Activated effector memory CD4-positive, alpha-beta T cell treated with anti-CD3 and anti-CD28 coated beads, Interleukin-2, amount 50 U/mL, for 16 hours (primary cell): ENCODE measurements around the gene YAF2.

Source experiments
- DNase-seq: peaks from one replicate; pipeline ENCODE4 v3.0.0-alpha.2; 2020

Gene YAF2

DNA sequence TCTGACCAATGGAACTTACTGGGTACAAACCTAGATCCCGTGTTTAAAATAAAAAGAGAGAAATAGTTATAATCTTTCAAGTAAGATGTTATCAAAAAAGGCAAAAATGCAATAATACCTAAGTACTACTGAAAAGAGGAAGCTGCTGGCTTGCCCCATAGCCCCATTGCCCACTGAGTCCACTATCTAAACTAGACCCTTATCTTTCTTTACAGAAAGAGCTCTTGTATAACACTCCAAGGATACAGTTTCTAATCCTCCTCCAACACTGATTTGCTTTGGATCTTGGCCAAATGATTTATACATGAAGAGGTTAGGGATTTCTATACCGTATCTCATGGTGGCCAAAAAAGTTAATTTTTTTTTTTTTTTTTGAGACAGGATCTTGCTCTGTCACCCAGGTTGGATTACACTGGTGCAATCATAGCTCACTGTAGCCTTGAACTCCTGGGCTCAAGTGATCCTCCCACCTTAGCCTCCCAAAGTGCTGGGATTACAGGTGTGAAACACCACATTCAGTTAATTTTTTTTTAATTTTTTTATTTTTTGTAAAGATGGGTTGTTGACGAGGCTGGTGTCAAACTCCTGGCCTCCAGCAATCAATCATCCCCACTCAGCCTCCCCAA is 96.0 kb downstream of the YAF2 start:
- DNase-seq: no peak

GRCh38 chr12:42140901-42141300 is 97.1 kb downstream of the YAF2 start:
- no peak for DNase-seq

DNA sequence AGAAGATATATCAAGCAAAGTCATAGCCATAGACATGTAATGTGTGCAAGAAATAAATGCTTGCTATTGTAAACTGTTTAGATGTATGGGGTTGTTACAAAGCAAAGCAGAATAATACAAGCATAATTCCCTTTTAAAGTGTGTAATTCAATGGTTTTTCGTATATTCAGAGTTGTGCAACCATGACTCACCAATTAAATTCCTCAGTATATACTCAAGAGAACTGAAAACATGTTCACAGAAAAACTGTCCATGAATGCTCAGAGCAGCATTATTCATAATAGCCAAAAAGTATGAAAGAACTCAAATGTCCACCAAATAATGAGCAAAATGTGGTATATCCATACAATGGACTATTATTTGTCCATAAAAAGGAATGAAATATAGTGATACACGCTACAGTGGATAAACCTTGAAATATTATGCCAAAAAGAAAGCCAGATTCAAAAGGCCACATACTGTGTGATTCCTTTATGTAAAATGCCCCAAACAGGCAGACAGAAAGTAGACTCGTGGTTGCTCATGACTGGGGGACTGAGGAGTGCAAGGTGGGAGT is 102.7 kb downstream of the YAF2 start:
- DNase-seq: no peak

GRCh38 chr12:42130672-42131402 is 107.2 kb downstream of the YAF2 start:
- no peak for DNase-seq

DNA sequence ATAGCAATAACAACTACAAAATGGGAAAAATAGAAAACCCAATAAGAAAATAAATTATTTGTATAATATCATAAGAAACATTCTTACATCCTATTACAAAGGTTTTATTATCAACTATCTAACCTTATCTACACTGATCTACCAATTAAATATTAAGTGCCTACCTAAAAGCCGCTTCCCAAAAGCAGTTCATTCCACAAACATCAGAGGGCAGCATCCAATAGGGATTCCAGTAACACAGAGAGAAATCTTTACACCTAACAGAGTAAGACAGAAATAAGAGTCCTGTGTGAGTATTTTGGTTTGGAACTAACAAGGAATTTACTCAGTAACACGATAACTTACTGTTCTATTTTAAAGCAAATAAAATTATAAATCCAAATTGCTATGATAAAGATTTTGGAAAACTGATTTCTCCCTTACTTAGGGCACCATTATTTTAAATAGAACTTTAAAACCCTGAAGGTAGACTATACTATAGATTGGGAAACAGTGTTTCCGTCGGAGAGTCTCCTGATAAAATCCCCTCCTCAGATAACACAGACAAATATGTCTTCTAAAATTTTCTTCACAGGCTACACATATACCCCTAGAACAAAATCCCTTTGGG is 108.3 kb downstream of the YAF2 start:
- DNase-seq: no peak

DNA sequence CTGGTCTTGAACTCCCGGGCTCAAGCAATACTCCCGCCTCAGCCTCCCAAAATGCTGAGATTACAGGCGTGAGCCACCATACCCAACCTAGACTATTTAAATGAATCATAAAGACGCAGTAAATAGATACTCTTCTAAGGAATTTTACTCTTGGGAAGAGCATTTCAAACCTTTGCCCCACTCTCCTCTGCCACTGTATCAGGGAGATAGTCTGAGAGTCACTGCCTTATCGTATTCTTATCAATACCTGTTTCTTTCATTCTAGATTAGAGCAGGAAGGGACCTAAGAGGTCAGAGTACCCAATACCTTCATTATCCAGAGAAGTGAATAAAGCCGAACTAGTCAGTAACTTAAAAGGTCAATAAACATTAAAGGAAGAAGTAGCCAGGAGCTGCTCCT is 109.2 kb downstream of the YAF2 start:
- DNase-seq: no peak

DNA sequence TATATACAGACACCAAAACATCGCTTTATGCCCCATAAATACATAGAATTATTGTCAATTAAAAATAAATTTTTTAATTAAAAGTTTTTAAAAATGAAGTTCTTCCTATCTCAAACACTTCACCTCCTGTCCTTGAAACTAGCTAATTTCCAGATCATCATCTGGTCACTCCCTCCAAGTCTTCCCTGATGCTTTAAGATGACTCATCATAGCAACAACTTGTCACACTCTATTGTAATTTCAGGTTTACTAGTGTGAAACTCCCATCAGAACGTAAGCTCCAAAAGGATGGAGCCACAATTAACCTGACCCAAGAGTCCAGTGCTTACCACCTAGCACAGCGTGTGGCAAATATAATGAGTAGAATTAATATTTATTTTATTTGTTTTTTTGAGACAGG is 109.7 kb downstream of the YAF2 start:
- DNase-seq: no peak

- DNase-seq: no peak
Observed at GRCh38 chr12:42126963-42127362, 111.1 kb downstream of the YAF2 start.

- no peak for DNase-seq
Observed at GRCh38 chr12:42125388-42125767, 112.7 kb downstream of the YAF2 start.

GRCh38 chr12:42124764-42125387 is 113.2 kb downstream of the YAF2 start:
- no peak for DNase-seq

DNA sequence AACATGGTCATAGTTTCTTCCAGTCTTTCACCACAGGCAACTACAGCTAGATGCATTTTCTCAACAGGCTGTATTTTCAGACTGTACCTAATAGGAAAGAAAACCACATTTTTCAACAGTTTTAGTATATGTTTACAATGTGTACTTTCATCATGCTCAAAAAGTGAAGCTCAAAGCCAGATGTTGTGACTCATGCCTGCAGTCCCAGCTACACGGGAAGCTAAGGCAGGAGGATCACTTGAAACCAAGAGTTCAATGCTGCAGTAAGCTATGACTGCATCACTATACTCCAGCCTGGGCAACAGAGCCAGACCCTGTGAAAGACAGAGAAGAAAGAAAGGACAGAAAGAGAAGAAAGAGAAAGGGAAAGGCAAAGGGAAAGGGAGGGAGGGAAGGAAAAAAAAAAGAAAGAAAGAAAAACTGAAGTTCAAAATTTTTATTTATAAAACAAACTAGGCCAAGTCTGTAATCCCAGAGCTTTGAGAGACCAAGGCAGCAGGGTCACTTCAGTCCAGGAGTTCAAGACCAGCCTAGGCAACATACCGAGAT is 118.9 kb downstream of the YAF2 start:
- no peak for DNase-seq

DNA sequence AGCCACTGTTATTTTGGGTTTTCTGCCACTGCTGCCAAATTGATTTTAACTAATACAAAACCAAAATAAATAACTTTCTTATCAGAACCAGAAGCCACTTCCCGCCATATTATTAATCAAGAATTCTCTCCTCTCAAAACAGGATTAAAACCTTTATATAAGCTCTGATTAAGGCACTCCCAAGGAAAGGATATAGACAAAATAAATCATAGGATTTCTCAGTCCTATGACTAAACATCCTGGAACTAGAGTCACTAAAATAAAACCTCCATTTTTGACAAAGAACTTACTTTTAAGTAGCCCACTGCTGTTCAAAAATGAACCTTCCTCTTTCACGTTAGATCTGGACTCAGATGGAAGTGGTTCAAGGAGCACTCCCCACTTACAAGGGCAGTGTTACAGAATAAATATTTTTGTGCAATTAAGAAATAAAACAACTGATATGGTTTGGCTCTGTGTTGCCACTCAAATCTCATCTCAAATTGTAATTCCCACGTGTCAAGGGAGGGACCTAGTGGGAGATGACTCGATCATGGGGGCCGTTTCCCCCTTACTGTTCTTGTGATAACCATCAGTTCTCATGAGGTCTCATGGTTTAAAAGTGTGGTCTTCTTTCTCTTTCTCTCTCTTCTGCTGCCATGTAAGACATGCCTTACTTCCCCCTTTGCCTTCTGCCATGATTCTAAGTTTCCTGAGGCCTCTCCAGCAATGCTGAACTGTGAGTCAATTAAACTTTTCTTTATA is 119.7 kb downstream of the YAF2 start:
- no peak for DNase-seq

GRCh38 chr12:42109031-42109430 is 129.0 kb downstream of the YAF2 start:
- DNase-seq: no peak
